Progenitor cell of endocrine pancreas (in vitro differentiated cells): Measurements from ENCODE around the gene CNNM4. TPM values are rescaled to one million over a fixed set of nuclear protein-coding genes. Genes with fewer than 3 reads are reported as not detected.

Experiments
- DNase-seq: peaks from one replicate; pipeline ENCODE4 v3.0.0; 2021; ENCODE audit warnings: low spot score; ENCODE audit not compliant: unreplicated experiment
- H3K27ac Mint-ChIP-seq: 2 replicates; pipeline ENCODE4 v1.8.0; 2021; ENCODE audit warnings: mild to moderate bottlenecking, moderate library complexity, mixed read lengths
- H3K27me3 Mint-ChIP-seq: 2 replicates; pipeline ENCODE4 v1.8.0; 2021; ENCODE audit warnings: mixed read lengths
- H3K36me3 Mint-ChIP-seq: 2 replicates; pipeline ENCODE4 v1.8.0; 2022; ENCODE audit warnings: mixed read lengths; ENCODE audit not compliant: insufficient read depth
- H3K4me1 Mint-ChIP-seq: 2 replicates; pipeline ENCODE4 v1.8.0; 2021; ENCODE audit warnings: low read depth, mixed read lengths
- H3K4me3 Mint-ChIP-seq: 2 replicates; pipeline ENCODE4 v1.8.0; 2021; ENCODE audit warnings: low read depth, mild to moderate bottlenecking, moderate library complexity, mixed read lengths
- H3K9me3 Mint-ChIP-seq: 2 replicates; pipeline ENCODE4 v1.8.0; 2021; ENCODE audit warnings: low read depth, mixed read lengths
- total RNA-seq: library from RNA; stranded (reverse); gene quantifications from 2 replicates; pipeline ENCODE4 v1.2.1, GENCODE V29; 2021
- TF ChIP-seq, protein P1 (sequence below): fragments of 200-600 bp; sonication (generic); IDR thresholded peaks from one replicate; pipeline ENCODE4 v1.5.0; 2021; ENCODE audit warnings: antibody characterized with exemption, mild to moderate bottlenecking; ENCODE audit not compliant: unreplicated experiment

Gene CNNM4
- total RNA-seq, 1 donor from 2014 or later, result 11.1 TPM

- no peaks in the 10 kb centered on the region for H3K36me3 Mint-ChIP-seq
- TF ChIP-seq, protein P1, sequence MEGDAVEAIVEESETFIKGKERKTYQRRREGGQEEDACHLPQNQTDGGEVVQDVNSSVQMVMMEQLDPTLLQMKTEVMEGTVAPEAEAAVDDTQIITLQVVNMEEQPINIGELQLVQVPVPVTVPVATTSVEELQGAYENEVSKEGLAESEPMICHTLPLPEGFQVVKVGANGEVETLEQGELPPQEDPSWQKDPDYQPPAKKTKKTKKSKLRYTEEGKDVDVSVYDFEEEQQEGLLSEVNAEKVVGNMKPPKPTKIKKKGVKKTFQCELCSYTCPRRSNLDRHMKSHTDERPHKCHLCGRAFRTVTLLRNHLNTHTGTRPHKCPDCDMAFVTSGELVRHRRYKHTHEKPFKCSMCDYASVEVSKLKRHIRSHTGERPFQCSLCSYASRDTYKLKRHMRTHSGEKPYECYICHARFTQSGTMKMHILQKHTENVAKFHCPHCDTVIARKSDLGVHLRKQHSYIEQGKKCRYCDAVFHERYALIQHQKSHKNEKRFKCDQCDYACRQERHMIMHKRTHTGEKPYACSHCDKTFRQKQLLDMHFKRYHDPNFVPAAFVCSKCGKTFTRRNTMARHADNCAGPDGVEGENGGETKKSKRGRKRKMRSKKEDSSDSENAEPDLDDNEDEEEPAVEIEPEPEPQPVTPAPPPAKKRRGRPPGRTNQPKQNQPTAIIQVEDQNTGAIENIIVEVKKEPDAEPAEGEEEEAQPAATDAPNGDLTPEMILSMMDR, result no peak
These were observed 9.9 kb downstream of the CNNM4 start for GRCh38 chr2:96770442-96771202.

DNA sequence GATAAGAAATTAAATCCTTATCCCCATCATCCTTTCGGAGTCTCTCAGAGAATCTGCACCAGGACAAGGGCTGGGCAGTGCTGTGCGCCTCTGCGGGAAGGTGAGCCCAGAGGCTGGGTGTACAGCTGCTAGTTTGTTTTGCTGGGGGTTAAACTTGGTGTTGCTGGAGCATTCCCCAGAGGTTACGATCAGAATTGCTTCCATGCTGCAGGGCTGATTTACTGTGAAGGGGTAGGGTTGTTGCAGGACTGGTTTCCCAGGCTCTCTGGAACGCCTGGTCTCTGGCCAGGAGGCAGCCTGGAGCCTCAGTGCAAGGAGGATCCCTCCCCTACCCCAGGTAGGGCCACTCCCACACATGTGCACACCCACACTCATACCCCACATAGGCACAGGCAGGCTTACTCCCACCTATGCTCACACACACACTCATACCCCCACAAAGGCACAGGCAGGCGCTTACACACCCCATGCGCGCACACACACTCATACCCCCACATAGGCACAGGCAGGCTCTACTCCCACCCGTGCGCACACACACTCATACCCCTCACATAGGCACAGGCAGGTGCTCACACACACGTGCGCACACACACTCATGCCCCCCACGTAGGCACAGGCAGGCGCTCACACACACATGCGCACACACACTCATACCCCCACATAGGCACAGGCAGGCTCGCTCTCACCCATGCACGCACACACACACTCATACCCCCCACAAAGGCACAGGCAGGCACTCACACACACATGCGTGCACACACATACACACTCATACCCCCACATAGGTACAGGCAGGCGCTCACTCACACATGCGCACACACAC lies 11.3 kb downstream of the CNNM4 start:
- H3K27me3 Mint-ChIP-seq, result no peaks in the 10 kb centered on the region
- H3K4me3 Mint-ChIP-seq, result no peak overlapping the region
- H3K27ac Mint-ChIP-seq, result no peak overlapping the region
- H3K36me3 Mint-ChIP-seq, result no peaks in the 10 kb centered on the region
- H3K4me1 Mint-ChIP-seq, result peaks cover 3% of the 10 kb centered on the region
- no peak for DNase-seq
- H3K9me3 Mint-ChIP-seq, result no peaks in the 10 kb centered on the region
- TF ChIP-seq, protein P1, result no peak

More at GRCh38 chr2:96770442-96771202, 9.9 kb downstream of the CNNM4 start:
- no peaks in the 10 kb centered on the region for H3K9me3 Mint-ChIP-seq
- peaks cover 3% of the 10 kb centered on the region for H3K4me1 Mint-ChIP-seq
- H3K27ac Mint-ChIP-seq, result no peak overlapping the region
- no peak overlapping the region for H3K4me3 Mint-ChIP-seq
- no peaks in the 10 kb centered on the region for H3K27me3 Mint-ChIP-seq
- no peak for DNase-seq

GRCh38 chr2:96772903-96773671 lies 12.4 kb downstream of the CNNM4 start:
- no peaks in the 10 kb centered on the region for H3K27me3 Mint-ChIP-seq
- no peaks in the 10 kb centered on the region for H3K36me3 Mint-ChIP-seq
- H3K4me3 Mint-ChIP-seq, result no peak overlapping the region
- H3K9me3 Mint-ChIP-seq, result no peaks in the 10 kb centered on the region
- H3K27ac Mint-ChIP-seq, result no peak overlapping the region
- no peak for DNase-seq
- H3K4me1 Mint-ChIP-seq, result peaks cover 3% of the 10 kb centered on the region
- TF ChIP-seq, protein P1, result no peak

- H3K4me3 Mint-ChIP-seq, result no peak overlapping the region
- no peaks in the 10 kb centered on the region for H3K27me3 Mint-ChIP-seq
- no peaks in the 10 kb centered on the region for H3K36me3 Mint-ChIP-seq
- TF ChIP-seq, protein P1, result no peak
- peaks cover 3% of the 10 kb centered on the region for H3K4me1 Mint-ChIP-seq
- no peaks in the 10 kb centered on the region for H3K9me3 Mint-ChIP-seq
- no peak for DNase-seq
- no peak overlapping the region for H3K27ac Mint-ChIP-seq
These were observed 13.2 kb downstream of the CNNM4 start for GRCh38 chr2:96773922-96774321.

GRCh38 chr2:96775160-96775559 lies 14.5 kb downstream of the CNNM4 start:
- Mint-ChIP-seq H3K27me3 (no peaks in the 10 kb centered on the region), H3K4me3 (no peak overlapping the region), H3K27ac (no peak overlapping the region), H3K4me1 (peaks cover 3% of the 10 kb centered on the region), H3K9me3 (no peaks in the 10 kb centered on the region), H3K36me3 (peaks cover 2% of the 10 kb centered on the region)
- TF ChIP-seq, protein P1, result no peak
- no peak for DNase-seq
